KG1 (cell line): ENCODE measurements around the gene KIN.
"Not testable (repeated sequence)": the region's sequence is repeated elsewhere in the genome, so short reads cannot be mapped to it uniquely, and the experiment has no call there.

Experiments
- DNase-seq: peaks from one replicate; lab custom pipeline; 2025; lab: John Stamatoyannopoulos, UW

KIN gene

DNA sequence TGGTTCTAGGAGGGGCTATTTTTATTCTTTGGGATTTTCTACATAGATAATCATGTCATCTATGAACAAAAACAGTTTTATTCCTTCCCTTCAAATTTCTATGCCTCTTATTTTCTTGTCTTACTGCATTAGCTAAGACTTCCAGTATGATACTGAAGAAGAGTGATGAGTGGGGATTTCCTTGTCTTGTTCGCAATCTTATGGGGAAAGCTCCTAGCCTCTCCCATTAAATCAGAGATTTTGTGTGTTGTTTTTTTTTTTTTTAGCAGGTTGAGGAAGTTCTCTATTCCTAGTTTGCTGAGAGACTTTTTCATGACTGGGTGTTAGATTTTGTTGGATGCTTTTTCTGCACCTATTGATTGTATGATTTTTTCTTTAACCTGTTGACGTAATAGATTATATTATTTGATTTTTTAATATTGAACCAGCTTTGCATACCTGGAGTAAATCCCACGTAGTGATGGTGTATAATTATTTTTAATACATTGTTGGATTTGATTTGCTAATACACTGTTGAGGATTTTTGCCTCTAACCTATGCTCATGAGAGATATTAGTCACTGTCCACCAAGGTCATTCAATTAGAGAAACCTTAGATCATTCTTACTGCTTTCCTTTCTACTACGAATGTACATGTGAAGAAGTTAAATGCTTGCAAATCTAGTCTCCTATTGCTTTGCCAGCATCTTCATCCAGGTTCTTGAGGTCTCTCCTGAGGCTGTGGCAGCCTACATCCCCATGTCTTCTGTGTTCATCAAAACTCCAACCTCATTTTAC is 6.6 kb upstream of the KIN start:
- no peak for DNase-seq

DNA sequence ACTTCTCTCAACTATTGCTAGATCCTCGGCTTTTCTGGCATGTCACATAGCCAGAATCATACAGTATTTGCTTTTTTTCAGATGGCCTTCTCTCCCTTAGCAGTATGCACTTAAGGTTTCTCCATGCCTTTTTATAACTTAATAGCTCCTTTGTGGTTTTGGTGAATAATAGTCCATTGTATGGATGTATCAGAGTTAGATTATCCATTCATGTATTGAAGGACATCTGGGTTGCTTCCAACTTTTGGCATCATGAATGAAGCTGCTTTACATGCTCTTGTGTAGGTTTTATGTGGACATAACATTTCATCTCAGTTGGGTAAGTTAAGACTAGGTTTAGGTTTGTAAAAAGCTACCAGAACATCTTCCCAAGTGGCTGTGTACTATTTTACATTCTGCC is 4.7 kb upstream of the KIN start:
- no peak for DNase-seq

DNA sequence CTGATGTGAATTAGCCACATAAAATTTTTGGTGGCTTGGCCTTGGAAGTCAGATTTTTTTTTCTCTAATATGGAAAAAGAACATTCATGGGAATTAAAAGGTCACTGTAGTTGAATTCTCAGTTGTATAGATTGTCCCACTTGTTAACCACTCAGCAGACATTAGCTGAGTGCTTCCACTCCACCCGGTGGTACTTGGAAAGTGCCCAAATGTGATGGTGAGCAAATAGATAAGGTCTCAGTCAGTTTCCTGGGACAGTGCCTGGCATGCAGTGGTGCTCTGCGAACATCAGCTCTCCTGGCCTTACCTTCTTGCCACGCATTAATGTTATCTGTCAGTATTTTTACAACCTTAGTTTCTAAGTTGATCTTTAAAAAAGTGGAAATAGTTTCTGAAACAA is 1.6 kb upstream of the KIN start:
- DNase-seq: no peak

- no peak for DNase-seq
These were observed 970 bp upstream of the KIN start for GRCh38 chr10:7788639-7789286.

GRCh38 chr10:7787150-7787856 is 490 bp downstream of the KIN start:
- DNase-seq: no peak

GRCh38 chr10:7786430-7786829 is 1.4 kb downstream of the KIN start:
- no peak for DNase-seq

DNA sequence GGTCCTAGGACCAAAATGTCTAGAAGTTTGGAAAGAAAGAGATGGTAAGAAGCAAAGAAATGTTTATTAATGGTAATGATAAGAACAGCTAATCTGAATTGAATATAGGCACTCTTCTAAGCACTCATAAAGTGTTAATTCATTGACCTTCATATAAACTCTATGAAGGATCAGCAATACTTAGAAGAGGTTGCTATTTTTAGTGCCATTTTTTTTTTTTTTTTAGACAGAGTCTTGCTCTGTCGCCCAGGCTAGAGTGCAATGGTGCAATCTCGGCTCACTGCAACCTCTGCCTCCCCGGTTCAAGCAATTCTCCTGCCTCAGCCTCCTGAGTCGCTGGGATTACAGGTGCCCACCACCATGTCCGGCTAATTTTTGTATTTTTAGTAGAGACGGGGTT is 5.6 kb downstream of the KIN start:
- DNase-seq: not testable (repeated sequence)

GRCh38 chr10:7776777-7777176 is 11.0 kb downstream of the KIN start:
- no peak for DNase-seq

- DNase-seq: no peak
These were observed 13.7 kb downstream of the KIN start for GRCh38 chr10:7773845-7774801.

GRCh38 chr10:7768417-7768816 is 19.4 kb downstream of the KIN start:
- DNase-seq: no peak

DNA sequence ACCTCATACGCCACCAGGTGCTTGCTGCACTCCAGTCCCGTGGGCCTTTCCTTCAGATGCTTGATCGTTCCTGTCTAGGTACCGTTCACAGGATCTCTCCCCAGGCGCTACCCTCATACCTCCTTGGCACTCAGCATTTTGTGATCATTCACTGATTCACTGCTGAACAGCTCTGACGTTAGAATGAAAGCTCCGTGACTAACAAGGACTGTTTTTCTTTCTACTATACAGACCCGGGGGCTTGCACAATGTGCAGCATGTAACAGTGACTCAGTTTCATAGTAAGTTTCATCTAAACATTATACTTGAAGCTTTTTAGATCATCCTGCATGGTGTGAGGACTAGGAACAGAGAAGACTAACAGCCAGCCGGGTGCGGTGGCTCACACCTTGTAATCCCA is 20.6 kb downstream of the KIN start:
- no peak for DNase-seq

GRCh38 chr10:7766241-7766640 is 21.6 kb downstream of the KIN start:
- no peak for DNase-seq

DNA sequence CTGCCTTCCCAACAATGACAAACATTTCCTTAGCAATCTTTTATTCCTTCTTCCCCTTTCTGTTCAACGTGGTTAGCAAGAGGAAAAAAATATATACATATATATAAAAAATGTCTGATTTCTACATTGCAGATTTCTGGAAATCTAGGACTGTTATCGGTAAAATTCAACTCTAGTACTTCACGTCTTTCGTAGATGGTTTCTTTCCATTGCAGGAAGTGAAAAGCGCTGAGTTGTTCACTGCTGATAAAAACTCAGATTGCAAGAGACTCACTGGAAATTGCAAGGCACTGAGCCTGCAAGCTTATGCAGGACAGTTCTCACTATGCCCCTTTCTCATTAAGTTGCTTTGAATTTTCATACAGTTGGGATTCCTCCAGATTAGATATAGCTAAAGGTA is 23.9 kb downstream of the KIN start:
- DNase-seq: no peak

- no peak for DNase-seq
These were observed 31.3 kb downstream of the KIN start for GRCh38 chr10:7756360-7756992.

DNA sequence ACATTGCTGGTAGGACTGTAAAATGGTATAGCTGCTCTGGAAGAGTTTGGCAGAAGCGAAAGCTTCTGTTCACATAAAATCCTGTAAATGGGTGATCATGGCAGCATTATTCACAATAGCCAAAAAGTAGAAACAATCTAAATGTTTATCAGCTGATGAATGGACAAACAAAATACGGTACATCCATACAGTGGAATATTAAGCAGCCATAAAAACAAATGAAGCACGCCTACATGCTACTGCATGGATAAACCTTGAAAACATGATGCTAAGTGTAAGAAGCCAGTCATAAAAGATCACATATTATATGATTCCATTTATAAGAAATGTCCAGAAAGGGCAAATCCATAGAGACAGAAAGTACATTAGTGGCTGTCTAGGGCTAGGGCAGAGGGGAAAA is 32.7 kb downstream of the KIN start:
- DNase-seq: no peak

DNA sequence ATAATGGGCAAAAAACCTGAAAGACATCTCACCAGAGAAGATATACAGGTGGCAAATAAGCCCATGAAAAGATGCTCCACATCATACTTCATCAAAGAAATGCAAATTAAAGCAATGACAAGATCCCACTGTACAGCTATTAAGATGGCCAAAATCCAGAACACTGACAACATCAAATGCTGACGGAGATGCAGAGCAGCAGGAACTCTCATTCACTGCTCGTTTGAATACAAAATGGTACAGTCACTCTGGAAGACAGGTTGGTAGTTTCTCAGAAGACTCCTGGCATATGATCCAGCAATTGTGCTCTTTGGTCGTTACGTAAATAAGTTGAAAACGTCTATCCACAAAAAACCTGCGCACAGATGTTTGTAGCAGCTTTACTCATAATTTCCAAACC is 35.5 kb downstream of the KIN start:
- DNase-seq: no peak

DNA sequence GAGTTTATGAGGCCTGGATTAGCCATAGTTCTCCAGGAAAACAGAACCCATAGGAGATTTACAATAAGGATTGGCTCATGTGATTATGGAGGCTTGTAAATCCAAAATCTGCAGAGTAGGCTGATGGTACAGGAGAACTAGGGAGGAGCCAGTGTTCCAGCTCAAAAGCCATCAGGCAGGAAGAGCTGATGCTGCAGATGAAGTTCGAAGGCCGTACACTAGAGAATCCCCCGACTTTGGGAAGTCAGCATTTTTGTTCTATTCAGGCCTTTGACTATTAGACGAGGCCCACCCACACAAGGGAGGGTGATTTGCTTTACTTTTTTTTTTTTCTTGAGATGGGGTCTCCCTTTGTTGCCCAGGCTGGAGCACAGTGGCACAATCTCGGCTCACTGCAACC is 37.6 kb downstream of the KIN start:
- DNase-seq: no peak

DNA sequence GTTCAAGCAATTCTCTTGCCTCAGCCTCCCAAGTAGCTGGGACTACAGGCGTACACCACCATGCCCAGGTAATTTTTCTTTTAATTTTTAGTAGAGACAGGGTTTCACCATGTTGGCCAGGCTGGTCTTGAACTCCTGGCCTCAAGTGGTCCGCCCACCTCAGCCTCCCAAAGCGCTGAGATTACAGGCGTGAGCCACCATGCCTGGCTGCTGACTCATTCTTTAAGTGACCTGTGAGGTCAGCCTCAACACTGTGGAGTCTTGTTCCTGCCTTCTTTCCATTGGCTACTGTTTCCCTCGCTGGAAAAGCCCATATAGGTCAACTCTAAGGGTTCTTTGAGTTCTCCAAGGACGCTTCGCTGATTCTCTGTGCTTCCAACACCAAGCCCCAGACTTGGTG is 39.2 kb downstream of the KIN start:
- DNase-seq: not testable (repeated sequence)

- no peak for DNase-seq
These were observed 43.5 kb downstream of the KIN start for GRCh38 chr10:7744307-7744706.

- no peak for DNase-seq
These were observed 49.0 kb downstream of the KIN start for GRCh38 chr10:7738536-7739407.

- no peak for DNase-seq
These were observed 53.0 kb downstream of the KIN start for GRCh38 chr10:7734821-7735220.
